GM13977 (cell line): Measurements from ENCODE around the gene NCOA7.

ENCODE experiments used
- DNase-seq: peaks from one replicate; pipeline ENCODE4 v3.0.0; 2012; ENCODE audit warnings: low spot score
- CTCF ChIP-seq: IDR thresholded peaks from 2 replicates; pipeline ENCODE4 v1.5.1; 2012; ENCODE audit warnings: mild to moderate bottlenecking, control low read depth; ENCODE audit not compliant: insufficient read depth; ENCODE audit errors: extremely low read depth, missing control alignments
- in situ Hi-C: fragments of 300-500 bp; cut with MboI; formaldehyde crosslinking; loops from one replicate; pipeline ENCODE4 v1.12.0; 2022; ENCODE audit warnings: low sequenced_read_pairs, low pct_unique_long_range_greater_than_20kb, mixed read lengths, inconsistent platforms; ENCODE audit not compliant: unreplicated experiment

The NCOA7 gene

GRCh38 chr6:125918681-125919566 is 128.2 kb downstream of the NCOA7 start:
- peak; percentile 62 for DNase-seq

DNA sequence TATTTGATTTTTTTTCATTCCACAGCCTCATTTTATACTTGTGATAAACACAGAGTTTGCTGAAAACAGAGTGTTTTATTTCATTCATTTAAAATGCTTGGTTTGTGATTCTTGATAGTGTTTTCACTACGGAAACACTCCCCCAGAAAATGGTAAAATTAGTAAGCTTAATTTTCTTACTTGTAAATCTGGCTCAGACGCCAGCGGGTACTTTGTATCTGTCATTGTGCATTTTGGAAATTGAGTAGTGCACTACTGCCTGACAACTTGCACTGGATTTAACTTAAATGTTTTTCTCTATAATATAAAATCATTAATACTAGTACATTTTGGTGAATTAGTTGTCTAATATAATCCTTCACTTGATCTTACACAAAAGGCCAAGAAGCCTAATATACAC is 128.9 kb downstream of the NCOA7 start:
- TF ChIP-seq CTCF = no peak
- DNase-seq = no peak
- in situ Hi-C loops = no loop called here

More at GRCh38 chr6:125918681-125919566, 128.2 kb downstream of the NCOA7 start:
- in situ Hi-C loops = no loop called here
- no peak for TF ChIP-seq CTCF

GRCh38 chr6:125922322-125922860 is 131.6 kb downstream of the NCOA7 start:
- in situ Hi-C loops = no loop called here
- TF ChIP-seq CTCF = no peak
- no peak for DNase-seq

DNA sequence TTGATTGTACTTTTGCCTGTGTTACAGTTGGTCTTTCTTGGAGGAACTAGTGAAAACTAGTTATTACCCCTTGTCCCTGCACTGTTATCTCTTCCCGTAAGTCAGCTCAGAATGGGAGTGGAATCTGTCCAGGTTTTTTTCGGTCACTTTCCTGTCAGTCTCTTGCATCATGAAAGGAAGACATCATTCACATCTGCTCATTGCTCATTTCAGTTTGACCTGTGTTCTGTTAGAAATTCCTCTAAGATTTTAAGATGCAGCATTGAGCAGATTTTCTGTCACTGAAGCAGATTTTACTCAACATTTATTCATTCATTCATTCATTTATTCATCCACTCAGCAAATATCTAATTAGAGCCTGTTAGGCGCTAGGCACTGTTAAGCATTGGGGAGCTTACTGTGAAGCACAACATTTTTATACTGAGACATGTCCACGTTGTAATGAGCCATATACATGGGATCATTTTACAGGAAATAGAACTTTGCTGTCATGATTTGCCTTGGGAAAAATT is 132.7 kb downstream of the NCOA7 start:
- no peak for DNase-seq
- in situ Hi-C loops = no loop called here
- no peak for TF ChIP-seq CTCF

DNA sequence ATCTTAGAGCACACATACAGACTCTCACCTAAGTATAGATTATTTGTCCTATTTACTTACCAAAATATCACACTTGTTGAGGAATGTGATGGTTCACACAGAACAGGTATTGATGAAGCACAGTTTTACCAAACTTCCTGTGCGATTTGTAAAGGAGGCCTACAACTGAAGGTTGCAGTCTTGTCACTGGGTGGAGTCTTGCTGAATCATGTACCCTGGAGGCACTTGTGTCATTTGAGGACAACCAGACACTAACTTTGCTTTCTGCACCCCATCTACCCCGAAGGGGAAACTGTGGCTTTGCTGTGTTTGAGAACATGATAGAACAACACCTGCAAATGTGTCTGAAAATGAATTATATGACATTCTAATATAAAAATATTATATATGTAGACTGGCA is 133.4 kb downstream of the NCOA7 start:
- TF ChIP-seq CTCF = no peak
- in situ Hi-C loops = no loop called here
- DNase-seq = no peak

DNA sequence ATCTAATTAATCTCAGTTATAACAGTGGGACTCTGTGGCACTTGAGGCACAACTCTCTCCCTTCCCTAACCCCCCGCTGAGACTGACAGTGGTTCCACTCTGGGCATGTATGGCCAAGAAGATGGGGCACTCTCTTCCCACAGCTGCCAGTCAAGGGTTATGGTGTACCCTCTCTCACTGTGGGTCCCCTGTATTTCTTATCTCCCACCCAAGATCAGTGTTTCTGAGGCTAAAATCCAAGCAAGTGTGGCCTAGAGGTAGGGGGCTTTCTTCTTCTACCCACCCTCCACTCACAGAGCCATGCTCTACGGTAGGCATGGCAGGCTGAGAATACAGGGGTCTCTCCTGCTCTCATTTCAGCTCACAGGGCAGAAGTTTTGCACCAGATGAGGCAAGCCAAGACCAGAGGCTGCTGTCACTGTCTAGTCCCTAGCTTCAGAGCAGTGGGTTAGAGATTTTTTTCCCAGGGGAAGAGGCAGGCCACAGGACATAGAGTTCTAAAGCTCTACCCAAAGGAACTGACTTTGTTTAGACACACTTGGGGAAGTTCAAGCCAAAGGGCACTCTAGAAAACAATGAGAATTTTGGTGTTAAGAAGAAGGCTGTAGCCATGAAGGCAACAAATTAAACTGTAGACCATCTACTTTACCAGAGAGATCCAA is 134.1 kb downstream of the NCOA7 start:
- no peak for TF ChIP-seq CTCF
- in situ Hi-C loops = no loop called here
- no peak for DNase-seq
